NCI-H128 (cell line): ENCODE measurements around the gene TNS4.
"Not testable (repeated sequence)": the region's sequence is repeated elsewhere in the genome, so short reads cannot be mapped to it uniquely, and the experiment has no call there.

Experiments used
- DNase-seq: peaks from one replicate; lab custom pipeline; 2025; ENCODE audit not compliant: unreplicated experiment; lab: John Stamatoyannopoulos, UW

TNS4 gene

DNA sequence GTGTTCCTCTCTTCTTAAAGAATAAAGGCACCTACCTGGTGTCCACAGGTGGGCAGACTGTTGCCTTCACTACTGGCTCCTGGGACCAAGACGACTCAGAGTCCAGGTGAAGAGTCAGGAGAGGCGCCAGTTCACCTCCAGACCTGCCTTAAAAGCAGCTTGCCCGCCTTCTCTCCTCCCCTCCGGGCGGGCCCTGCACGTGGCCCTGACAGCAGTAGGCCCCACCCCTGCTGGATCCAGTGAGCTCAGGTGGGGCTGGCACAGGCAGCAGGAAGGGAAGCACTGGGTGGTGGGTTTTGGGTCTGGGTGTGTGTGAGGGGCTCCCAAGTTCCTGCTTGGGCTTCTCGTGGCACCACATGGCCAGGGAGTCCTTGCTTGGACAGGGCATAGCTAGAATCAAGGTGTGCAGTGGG lies at the start of gene TNS4:
TNS4 (minus strand) TSS at position 125 of the 413 bp plus-strand sequence. CDS start 5,198 bp downstream, outside the sequence.
- DNase-seq = no peak

DNA sequence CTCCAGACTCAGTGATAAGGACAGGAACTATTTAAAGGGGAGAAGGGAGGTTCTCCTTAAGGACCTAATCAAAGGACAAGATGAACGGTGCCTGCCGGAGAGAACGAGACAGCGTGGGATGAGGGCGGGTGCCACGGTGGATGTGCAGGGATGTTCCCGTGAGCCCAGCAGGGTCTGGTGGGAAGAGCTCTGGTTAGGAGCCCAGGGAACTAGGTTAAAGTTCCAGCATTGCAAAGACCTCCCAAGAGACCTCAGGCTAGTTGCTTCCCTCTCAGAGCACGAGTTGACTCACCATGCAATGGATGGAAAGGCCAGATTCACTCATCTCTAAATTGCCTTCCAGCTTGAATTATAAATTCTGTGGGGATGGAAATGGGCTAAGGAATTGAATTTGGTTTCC lies 49.2 kb upstream of the TNS4 start:
- no peak for DNase-seq

- DNase-seq = peak; percentile 18
These were observed 47.7 kb upstream of the TNS4 start for GRCh38 chr17:40548982-40549685.

DNA sequence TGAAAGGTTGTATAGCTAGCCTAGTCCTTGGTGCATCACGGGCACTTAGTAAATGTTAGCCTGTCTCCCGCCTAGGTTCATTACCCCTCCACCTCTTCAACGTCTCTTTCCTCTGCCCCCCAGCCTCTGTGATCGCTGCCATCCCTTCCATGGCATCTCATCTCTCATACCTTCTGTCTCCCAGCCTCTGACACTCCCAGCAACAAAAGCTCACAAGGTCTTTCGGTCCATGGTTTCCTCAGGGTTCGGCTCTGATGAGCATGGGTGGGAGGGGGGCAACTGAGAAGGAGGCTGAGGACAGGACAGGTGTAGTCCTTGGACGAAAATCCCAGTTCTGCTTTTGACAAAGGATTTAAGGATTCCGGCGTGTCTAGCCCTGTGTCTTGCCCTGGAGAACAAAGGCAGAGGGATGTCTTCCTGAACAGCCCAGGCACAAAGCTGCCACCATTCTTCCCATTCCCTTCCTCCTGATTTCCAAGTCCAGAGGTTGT lies 47.1 kb upstream of the TNS4 start:
- no peak for DNase-seq

- no peak for DNase-seq
These were observed 46.5 kb upstream of the TNS4 start for GRCh38 chr17:40547785-40548478.

DNA sequence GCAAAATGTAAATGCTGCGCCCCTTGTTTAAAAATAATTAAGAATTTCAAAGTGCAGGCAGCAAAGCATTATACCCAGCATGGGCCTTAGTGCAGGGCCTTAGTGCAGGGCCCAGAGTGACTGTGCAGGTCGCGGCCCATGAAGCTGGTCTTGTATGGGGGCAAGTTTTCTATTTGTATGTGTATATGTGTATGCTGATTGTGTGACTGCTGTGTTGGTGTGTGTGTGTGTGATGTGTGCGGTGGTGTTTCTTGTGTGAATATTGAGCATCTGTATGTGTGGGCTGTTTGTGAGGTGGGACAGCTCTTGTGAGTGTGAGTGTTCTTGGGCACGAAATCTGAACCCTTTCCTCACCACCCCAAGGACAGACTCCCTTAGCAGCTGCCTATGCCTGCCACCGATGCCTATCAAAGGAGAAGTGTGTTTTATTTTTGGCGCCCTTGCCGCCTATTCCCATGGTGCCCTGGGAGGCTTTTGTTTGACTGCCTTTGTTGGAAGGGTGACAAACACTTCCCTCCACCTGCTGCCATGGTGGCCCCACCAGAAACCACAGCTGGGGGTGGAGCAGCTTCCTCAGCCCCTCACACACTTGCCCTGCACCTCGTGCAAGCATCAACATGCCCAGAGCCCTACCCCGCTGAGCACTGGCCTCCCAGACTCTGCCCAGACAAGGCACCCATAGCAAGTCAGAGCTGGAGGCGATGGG lies 45.8 kb upstream of the TNS4 start:
- peak; percentile 68 for DNase-seq

- not testable (repeated sequence) for DNase-seq
These were observed 45.1 kb upstream of the TNS4 start for GRCh38 chr17:40546497-40546896.

- no peak for DNase-seq
These were observed 44.2 kb upstream of the TNS4 start for GRCh38 chr17:40545660-40546059.

DNA sequence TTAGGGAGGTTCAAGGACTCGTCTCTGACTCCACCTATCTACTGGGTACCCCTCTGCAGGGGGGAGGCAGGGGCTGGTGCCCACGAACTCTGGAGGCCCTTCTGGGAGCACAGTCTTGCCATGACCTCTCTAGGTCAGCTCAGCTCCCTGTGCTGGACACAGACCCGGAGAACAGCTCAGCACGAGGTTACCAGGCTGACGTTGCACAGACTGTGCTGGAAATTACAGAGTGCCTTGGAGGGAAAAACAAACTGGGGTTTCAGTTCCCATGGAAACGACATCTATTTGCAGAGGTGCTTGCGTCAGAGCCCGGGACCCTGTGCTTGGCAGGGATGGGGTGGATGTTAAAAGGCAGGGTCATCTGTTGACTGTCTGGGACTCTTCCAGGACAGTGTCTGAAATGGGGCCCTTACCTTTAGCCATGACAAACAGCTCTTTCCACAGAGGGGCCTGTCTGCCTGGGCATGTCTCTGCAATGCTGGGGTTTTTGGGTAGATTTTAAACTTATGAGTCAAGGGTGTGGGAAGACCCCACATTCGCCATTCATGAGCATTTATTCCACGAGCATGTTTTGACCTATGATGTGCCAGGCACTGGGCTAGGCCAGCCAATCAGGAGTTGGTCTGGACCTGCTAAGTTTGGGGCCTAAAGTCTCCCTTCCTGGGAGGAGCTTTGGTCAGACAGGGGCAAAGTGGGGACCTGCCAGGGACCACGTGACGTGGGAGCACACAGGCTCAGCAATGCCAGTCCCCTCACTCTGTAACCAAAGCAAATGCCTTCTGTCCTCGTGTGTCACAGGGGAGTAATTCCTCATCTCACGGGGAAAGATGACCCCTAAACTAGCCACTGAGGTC lies 41.4 kb upstream of the TNS4 start:
- DNase-seq = no peak

DNA sequence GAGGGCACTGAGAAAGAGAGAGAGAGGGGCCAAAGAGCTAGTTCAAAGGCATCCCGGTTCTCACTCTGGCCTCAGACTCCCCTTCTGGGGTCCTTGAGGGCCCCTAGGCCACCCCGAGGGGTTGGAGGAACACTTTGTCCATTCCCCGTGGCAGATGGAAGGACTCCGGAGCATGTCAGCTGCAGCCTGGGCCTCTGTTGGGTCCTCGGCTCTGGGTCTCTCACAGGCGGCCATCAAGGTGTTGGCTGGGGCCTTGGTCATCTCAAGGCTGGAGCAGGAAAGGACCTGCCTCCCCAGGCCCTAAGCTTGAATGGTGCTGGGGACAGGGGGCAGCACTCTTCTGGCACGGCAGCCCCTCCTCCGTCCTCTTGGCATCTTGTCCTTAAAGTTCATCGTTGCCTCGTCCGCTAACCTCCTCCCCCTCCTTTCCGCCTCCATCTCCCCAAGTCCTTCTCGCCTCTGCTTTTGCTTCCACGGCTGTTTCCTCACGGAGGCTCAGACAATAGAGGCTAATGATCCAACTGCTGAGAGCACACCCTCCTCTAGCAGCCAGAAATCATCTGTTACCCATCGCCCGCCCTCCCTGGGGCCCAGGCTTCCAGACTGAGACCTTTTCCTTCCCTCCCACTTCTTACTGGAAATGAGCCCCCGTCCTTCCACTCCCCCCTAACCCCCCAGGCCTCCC lies 40.6 kb upstream of the TNS4 start:
- no peak for DNase-seq

DNA sequence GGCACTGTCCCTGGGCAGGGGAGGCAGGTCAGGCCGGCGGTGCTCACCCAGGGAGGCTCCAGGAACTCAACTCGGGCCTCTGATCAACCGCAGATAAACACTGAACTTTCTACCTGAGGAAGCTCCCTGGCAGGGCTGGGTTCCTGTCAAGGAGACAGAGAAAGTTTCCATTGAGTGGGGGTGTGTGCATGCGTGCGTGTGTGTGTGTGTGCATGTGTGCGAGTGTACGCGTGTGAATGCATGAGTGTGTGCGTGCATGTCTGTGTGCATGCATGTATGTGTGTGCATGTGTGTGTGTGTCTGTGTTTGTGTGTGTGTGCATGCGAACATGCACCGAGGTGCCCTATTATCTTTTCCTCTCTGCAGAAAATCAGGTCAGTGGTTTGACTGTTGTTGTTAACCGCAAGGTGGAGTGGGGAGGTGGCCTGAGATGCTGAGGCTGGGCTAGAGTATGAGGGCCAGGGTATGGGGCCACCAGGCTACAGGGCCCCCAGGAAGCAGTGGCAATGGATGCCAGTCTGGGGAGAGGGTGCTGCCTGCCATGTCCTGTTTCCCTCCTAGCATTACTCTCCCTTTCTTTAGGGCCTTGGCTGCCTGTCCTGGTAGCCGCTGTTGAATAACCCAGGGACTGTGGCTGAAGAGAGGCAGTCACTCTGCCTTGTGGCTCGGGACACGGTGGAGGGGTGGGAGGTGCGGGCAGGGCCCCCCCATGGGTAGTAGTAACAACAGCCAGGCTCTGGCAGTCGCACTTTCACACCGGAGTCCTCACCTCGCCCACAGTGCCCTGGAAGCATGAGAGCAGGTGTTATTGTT lies 39.8 kb upstream of the TNS4 start:
- DNase-seq = no peak

GRCh38 chr17:40540448-40540847 lies 39.0 kb upstream of the TNS4 start:
- no peak for DNase-seq

DNA sequence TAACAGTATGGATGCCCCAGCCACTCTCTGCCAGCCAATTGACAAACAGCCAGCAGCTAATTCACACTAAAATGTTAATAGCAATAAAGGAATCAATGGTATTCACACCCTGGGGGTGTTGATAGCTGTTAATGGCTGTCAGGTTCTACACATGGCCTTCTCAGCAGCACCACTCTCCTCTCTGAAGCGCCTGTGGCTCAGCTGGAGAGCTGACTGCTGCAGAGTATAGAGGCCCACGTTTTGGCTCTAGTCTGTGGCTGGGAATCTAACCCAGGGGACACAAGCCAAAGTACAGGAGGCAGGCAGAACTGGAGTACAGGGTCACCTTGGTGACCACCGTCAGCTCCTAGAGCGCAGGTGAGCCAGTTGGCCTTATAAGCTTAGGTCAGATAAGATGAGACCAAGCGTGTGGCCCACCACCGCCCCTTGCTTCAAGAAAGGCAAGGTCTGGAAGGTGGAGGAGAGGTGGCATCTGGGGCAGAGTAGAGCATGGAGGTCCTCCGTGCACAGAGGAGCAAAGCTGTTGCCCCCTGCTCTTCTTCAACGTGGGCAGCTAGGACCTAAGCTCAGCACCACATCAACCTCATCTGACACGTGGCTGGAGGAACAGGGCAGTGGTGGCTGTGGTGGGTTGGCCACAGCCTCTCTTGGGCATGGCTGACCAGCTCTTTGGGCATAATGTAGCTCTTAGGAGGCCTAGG lies 38.4 kb upstream of the TNS4 start:
- DNase-seq = no peak

DNA sequence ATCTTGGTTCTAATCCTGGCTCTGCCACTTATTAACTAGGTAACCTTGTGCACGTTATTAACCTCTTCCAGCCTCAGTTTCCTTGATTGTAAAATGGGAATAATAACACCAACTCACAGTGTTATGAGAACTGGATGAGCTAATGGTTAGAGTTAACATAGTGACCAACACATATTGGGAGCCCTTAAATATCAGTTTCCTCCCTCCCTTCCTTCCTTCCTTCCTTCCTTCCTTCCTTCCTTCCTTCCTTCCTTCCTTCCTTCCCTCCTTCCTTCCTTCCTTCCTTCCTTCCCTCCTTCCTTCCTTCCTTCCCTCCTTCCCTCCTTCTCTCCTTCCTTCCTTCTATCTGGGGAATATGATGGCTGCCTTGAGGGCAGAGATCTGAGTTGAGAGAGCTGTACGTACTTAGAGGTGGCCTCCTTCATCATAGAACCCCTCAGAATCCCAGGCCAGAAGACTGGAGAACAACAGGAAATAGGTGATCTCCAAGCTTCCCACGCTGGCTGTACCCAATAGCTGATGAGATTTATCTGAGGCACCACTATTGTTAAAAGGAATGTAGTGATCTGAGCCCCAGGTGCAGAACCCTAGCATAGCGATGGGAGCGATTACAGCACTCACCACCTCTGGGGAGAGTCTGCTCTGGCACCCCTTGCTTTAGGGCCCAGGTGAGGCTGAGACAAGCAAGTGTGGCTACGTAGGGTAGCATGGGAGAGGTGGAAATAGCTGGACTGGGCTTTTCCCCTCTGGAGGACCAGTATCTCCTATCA lies 37.7 kb upstream of the TNS4 start:
- DNase-seq = no peak

- no peak for DNase-seq
These were observed 36.9 kb upstream of the TNS4 start for GRCh38 chr17:40538019-40538935.

DNA sequence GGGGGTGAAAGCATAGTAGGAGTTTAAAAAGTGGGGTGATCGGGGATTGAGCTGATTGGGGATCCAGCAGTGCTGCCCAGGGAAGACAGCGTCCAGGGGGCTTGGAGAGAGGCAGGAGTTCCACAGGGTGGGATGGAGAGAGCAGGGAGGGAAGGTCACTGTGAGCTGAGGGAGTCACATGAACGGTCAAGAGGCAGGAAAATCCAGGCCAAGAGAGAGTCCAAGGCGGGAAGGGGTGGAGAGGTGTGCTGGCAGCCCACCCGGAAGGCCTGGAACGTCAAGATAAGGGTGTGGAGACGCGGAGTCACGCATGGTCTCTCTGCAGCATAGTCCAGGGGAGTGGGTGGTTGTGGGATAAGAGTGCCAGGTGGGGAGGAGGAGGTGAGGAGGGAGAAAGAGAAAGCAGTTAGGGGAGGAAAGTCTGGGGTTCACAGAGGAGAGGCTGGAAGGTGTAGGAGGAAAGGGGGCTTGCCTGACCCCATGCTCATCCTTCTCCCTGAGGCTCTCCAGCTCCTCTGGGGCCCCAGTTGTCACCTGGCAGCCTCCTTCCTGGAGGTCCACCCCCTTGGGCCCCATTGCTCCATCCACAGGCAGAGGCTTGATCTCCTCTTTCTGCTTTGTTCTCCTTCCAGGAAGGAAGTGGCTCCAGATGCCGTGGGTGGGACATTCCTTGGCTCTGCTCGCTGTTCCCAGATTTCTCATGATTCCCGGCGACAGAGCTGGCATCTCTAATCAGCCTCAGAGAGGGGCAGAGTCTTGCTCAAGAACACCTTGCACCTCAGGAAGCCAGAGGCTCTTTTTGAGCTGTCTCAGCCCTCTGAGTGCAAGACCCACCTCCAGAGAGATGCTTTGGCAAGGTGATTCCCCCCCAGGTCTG lies 35.1 kb upstream of the TNS4 start:
- no peak for DNase-seq
